ENCODE measurements around the gene GPR32.

DNA sequence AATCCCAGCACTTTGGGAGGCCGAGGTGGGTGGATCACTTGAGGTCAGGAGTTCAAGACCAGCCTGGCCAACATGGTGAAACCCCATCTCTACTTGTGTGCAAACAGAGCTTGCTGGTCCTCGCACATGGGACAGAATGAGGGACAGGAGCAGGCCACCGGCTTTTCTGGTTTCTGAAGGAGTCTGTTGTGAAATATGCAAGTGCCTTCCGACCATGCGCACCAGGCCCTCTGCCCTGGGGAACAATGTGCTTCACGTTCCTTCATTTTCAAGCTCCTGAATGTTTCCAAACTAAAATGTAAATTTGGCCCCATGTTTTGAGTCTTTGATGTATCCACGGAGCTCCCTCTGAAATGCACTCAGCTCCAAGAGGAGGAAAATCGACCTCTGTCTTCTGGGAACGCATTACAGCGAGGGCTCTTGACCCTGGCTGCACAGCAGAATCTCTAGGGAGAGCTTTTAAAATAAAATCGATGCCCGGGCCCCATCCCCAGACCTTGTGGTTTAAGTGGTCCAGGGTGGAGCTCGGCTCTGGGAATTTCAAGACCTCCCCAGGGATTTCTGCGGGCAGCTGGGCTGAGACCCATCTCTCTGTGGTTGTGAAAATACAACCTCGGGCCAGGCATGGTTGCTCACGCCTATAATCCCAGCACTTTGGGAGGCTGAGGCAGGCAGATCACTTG, 10.6 kb downstream of the GPR32 start:
- TF ChIP-seq, protein P1, sequence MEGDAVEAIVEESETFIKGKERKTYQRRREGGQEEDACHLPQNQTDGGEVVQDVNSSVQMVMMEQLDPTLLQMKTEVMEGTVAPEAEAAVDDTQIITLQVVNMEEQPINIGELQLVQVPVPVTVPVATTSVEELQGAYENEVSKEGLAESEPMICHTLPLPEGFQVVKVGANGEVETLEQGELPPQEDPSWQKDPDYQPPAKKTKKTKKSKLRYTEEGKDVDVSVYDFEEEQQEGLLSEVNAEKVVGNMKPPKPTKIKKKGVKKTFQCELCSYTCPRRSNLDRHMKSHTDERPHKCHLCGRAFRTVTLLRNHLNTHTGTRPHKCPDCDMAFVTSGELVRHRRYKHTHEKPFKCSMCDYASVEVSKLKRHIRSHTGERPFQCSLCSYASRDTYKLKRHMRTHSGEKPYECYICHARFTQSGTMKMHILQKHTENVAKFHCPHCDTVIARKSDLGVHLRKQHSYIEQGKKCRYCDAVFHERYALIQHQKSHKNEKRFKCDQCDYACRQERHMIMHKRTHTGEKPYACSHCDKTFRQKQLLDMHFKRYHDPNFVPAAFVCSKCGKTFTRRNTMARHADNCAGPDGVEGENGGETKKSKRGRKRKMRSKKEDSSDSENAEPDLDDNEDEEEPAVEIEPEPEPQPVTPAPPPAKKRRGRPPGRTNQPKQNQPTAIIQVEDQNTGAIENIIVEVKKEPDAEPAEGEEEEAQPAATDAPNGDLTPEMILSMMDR (IDR thresholded peaks at IDR 0.05) = no peak
- TF ChIP-seq EZH2 (IDR thresholded peaks at IDR 0.05; ENCODE audit: borderline replicate concordance, insufficient read depth, low read depth, low read length, poor library complexity, severe bottlenecking) = no peak
